NCI-H510A (cell line): ENCODE results near the gene SARM1.
"Not testable (repeated sequence)": the region's sequence is repeated elsewhere in the genome, so short reads cannot be mapped to it uniquely, and the experiment has no call there.

ENCODE experiments used
- DNase-seq: peaks from one replicate; lab custom pipeline; 2025; lab: John Stamatoyannopoulos, UW

Gene SARM1

GRCh38 chr17:28371245-28372202, at the start of gene SARM1:
SARM1 (plus strand) TSS chr17:28371694; CDS start chr17:28372033, 339 bp downstream.
- DNase-seq = peak; percentile 89

- no peak for DNase-seq
Observed at GRCh38 chr17:28324267-28324745, 47.2 kb upstream of the SARM1 start.

GRCh38 chr17:28324781-28325180, 46.7 kb upstream of the SARM1 start:
- DNase-seq = no peak

GRCh38 chr17:28325211-28325610, 46.3 kb upstream of the SARM1 start:
- DNase-seq = no peak

- DNase-seq = peak; percentile 77
Observed at GRCh38 chr17:28326114-28326513, 45.4 kb upstream of the SARM1 start.

GRCh38 chr17:28327031-28327607, 44.4 kb upstream of the SARM1 start:
- DNase-seq = no peak

- DNase-seq = no peak
Observed at GRCh38 chr17:28327709-28328108, 43.8 kb upstream of the SARM1 start.

GRCh38 chr17:28328325-28328724, 43.2 kb upstream of the SARM1 start:
- DNase-seq = no peak

- no peak for DNase-seq
Observed at GRCh38 chr17:28330671-28331070, 40.8 kb upstream of the SARM1 start.

- no peak for DNase-seq
Observed at GRCh38 chr17:28331891-28332420, 39.5 kb upstream of the SARM1 start.

- DNase-seq = no peak
Observed at GRCh38 chr17:28333083-28333746, 38.3 kb upstream of the SARM1 start.

- no peak for DNase-seq
Observed at GRCh38 chr17:28334171-28334570, 37.3 kb upstream of the SARM1 start.

- no peak for DNase-seq
Observed at GRCh38 chr17:28334666-28335200, 36.8 kb upstream of the SARM1 start.

- peak; percentile 98 for DNase-seq
Observed at GRCh38 chr17:28335201-28335958, 36.1 kb upstream of the SARM1 start, which contains the start of the genes IFT20 and TNFAIP1. IFT20 (minus strand) TSS chr17:28335472; CDS start chr17:28331985, 3,487 bp downstream. TNFAIP1 (plus strand) TSS chr17:28335761; CDS start chr17:28339522, 3,761 bp downstream.

- DNase-seq = peak; percentile 75
Observed at GRCh38 chr17:28335959-28336871, 35.3 kb upstream of the SARM1 start.

- DNase-seq = no peak
Observed at GRCh38 chr17:28338056-28338768, 33.3 kb upstream of the SARM1 start.

GRCh38 chr17:28338769-28339212, 32.7 kb upstream of the SARM1 start:
- DNase-seq = not testable (repeated sequence)

- no peak for DNase-seq
Observed at GRCh38 chr17:28339431-28339830, 32.1 kb upstream of the SARM1 start.

GRCh38 chr17:28340374-28340773, 31.1 kb upstream of the SARM1 start:
- DNase-seq = no peak
